ENCODE measurements around the gene ARF1.

Gene ARF1

DNA sequence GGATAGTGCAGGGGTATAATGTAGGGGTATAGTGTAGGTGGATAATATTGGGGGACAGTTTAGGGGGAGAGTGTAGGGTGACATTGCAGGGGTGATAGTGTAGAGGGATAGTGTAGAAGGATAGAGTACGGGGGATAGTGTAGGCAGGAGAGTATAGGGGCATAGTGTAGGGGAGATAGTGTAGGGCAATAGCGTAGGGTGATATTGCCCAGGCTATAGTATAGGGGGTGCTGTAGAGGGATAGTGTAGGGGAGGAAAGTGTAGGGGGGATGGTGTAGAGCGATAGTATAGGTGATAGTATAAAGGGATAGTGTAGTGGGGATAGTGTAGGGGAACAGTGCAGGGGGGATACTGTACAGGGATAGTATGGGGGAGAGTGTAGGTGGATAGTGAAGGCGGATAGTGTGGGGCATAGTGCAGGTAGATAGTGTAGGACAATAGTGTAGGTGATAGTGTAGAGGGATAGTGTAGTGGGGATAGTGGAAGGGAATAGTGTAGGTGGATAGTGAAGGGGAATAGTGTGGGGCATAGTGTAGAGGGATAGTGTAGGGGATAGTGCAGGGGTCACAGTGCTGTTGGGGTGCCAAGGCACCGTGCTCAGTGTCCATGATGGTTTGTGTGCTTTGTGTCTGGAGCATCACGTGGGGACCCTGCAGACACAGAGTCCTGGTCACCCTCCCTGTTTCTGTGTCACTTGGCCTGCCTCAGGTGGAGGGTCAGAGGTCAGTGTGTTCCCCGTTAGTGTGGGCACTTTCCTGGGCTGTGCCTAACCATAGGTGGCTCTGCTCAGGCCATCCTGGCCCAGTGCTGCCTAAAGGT is 10.5 kb upstream of the ARF1 start:
- no peak for DNase-seq

DNA sequence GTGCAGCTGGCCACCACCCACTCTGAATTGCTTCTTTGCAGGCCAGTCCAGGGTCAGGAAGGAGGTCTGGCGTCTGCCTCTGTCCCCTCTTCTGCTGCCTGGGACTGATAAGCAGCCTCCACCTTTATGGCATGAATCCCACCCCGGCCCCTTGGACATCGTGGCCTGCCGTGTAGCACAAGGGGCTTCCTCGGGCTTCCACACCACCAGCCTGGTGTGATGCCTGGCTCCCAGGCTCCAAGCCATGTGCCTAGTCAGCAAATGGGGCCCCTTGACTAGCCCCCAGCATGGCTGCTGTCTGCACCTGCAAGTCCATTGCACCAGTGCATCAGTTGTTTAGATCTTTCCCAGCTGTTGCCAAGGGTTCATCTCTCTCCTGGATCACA is 9.9 kb upstream of the ARF1 start:
- DNase-seq: no peak

DNA sequence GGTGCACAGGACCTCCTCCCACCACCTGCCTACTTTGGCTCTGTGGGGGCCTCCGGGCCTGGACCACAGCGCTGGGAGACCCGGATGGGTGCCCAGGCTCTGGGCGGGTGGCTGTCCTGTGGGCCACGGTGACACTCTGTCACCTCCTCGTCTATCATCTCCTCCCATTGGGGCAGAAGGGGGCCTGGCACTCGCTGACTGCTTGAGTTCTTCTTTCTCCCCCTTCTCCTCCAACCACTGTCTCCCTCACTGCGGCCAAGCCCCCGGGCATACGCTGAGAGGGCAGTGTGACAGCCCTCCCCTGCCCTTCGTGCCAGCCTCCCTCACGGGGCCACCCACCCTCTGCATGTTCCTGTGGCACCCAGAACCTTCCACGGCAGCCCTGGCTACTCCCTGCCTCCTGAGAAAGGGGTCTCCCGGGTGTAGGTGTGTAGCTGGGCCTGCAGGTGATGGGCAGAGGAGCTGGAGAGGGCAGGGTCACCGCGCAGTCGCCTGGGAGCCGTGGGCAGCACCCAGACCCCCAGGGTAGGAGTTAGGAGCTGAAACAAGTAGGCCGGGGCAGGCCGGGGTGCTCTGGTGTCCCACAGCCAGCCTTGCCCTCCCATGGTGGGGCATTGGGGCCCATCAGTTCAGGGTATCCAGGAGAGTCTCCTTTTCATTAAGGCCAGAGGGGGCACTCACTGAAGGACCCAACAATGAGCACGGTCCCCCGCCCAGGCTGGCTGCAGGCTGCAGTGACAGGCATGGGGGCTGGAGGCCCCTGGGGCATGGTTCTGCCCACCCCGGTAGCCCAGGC is 9.2 kb upstream of the ARF1 start:
- no peak for DNase-seq

DNA sequence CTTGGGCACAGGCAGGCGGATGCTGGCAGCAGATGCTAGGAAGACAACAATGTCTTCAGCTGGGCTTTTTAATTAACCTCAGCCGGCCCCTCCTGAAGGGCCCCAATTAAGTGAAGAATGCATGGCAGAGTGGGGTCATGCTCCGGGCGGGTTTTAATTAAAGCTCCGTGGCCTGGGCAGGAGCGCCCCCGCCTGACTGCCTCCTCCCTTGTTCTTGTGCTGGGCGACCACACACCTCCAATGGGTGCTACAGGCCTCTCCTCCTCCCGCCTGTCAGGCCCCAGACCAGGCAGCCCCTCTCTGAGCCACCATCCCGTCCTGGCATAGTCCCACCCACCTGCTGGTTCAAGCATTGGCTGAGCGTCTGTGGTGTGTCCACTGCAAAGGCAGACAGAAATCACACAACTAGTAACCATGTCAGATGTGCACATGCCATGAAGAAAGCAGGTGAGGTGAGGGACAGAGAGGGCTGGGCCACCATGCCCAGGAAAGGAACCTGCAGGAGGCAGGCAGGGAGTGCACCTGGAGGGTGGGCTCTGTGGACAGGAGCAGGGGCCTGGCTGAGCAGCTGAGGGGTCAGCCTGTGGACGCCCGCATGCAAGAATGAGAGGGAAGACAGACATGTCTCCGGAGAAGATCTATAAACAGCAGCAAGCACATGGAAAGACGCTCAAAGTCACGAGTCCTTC is 8.5 kb upstream of the ARF1 start:
- DNase-seq: no peak

DNA sequence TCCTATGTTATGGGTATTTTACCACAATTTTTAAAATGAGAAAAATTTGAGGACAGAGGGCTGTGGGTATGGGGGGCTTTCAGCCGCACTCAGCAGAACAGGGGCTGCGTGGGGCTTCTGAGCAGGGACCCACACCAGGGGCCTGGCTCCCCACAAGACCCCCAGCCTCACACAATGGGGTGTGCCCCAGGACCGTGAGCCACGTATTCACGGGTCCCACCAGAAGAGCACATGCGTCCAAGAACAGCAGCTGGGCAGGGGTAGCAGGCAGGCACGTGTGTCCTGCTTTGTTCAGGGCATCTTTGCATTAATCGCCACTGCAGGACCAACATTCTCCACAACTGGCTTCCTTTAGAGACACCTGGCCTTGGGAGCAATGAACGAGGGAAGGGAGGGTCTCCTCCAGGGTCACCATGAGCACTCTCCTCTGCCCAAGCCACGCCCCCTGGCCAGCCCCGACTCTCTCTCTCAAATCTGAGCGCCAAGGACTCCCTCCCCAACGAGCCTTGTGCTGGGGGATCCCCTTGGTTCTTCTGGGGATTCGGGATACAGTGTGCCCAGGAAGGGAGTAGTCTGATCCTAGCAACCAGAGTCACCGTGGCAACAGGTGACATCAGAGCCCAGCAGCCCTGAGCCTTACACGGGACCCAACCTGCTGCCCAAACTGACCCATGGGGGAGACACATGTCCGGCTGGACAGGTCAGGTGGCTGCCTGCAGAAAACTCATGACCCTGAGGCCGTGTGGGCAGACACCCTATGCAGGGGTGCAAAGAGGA is 7.4 kb upstream of the ARF1 start:
- no peak for DNase-seq

DNA sequence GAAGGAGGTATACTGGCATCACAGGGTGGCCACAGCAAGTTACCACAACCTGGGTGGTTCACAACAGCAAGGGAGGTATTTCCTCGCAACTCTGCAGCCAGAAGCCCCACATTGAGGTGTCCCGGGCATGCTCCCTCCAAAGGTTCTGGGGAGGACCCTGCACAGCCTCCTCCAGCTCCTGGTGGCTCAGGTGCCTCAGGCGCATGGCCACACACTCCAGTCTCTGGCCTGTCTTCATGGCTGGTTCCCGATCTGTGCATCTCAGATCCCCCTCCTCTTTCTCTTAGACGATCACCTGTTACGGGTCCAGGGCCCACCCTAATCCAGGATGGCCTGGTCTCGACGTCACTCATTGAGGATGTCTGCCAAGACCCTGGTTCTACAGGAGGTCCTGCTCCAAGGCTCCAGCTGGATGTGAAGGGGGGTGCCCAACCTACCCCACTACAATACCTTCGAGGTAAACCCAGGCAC is 6.7 kb upstream of the ARF1 start:
- no peak for DNase-seq

DNA sequence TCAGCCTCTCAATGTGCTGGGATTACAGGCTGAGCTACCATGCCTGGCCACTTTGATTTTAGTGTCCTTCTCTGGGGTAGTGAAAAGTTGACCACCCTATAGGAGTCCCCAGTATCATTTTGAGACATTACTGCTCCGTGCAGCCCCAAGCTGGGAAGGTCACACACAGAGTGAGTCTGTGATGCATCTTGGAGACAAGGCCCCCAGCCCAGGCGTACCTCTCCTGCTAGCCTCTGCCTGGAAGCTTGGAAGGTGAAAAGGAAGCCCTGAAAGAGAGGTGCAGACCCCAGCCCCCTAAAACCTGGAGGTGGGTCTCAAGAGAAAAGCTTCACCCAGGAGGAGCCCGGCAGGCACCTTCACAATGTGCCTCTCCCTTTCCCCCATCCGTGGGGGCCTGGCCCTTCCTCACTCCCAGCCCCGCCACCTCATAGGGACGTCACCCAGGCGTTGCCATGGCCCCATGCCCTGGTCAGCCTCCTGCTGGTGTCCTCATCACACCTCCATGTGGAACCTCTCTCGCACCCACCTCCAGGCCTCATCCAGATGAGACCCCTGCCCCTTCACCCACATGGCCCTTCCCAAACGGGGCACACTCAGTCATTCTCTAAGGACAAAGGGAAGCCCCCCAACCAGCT is 5.6 kb upstream of the ARF1 start:
- no peak for DNase-seq

DNA sequence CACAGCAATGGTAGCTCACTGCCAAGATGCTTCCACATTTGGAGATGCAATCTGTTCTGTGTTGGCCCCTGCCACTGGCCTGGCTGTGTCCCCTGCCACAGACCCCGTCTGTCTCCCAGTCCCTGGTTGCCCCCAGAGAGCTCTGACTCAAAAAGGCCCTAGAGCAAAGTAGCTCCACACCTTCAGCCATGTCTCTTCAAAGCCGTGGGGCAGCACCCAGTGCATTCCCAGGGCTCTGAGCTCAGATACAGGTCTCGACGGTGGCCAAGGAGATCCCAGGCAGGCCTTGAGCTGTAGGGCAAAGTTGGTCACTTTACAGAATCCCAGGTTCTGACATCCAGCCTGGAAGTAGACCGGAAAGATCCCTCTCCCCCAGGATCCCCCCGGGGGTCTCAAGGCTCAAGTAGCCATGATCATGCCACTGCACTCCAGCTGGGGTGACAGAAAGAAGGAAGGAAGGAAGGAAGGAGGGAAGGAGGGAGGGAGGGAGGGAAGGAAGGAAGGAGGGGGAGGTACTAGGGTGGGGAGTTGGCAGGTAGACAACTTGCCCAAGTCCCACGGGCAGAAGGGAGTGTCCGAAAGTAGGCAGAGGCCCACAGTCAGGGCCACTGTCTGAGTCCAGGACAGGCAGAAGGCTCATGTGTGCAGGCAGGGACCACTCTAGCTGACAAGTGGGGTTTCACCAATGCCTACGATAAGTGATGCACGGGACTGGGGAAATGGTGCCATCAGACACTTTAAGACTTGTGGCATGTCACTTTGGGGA is 4.8 kb upstream of the ARF1 start:
- no peak for DNase-seq

DNA sequence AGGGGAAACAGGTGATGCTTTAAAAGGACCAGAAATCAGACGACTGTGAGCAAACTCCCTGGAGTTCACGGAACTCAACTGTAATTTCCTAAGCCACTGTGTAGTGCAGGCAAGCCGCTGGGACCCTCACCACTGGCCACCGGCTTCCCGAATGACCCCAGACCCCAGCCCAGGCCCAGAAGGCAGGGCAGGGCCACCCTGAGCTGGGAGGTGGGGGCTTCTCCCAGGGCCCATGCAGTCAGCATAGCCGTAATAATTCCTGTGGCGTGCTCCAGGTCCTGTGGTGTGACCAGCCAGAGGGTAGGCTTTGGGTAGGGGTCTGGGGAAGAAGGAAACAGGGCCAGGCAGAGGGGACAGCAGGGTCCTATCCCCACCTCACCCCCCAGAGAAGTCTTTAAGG is 3.5 kb upstream of the ARF1 start:
- DNase-seq: no peak

DNA sequence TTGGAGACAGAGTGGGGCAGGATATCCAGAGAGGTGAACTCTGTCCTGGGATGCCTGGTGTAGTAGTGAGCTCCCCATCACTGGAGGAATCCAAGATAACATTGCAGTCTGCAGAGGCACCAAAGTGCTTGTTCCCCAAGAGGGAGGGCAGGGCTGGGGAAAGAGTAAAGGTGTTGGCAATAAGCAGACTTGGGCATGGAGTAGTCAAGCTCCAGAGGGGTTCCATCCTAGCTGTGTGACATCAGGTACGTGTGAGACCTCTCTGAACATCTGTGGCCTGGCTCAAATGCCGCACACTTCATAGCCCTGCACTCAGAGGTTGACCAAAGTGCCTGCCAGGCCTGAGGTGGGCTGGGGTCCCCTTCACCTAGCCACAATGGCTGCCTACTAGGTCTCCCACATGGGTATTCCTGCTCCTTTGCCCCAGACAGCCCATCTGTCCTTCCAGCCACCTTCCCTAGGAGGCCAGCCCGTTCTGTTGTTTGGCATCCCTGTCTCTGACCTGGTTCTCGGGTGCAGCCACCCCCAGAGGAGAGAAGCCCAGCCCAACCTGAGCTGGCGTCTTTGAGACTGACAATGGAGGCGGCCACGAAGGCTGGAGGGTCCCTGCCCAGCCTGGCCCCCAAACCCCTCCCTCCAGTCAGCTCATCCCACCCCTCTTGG is 2.8 kb upstream of the ARF1 start:
- DNase-seq: no peak

DNA sequence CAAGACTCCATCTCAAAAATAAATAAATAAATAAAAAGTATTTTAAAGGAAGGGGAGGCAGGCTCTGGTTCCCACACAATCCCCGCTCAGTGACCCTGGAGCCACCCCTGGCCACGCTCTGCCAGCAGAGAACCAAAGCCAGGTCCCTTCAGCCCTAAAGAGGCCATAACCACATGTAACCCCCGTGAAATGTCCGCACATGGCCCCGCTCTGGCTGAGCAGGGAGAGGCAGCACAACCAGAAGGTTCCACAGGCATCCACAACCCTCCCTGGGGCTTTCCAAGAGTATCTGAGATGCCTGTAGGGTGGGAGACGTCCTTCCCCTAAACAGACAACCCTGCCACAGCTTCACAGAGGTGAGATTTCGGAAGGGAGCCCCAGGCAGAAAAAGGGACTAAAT is 1.4 kb upstream of the ARF1 start:
- DNase-seq: no peak

DNA sequence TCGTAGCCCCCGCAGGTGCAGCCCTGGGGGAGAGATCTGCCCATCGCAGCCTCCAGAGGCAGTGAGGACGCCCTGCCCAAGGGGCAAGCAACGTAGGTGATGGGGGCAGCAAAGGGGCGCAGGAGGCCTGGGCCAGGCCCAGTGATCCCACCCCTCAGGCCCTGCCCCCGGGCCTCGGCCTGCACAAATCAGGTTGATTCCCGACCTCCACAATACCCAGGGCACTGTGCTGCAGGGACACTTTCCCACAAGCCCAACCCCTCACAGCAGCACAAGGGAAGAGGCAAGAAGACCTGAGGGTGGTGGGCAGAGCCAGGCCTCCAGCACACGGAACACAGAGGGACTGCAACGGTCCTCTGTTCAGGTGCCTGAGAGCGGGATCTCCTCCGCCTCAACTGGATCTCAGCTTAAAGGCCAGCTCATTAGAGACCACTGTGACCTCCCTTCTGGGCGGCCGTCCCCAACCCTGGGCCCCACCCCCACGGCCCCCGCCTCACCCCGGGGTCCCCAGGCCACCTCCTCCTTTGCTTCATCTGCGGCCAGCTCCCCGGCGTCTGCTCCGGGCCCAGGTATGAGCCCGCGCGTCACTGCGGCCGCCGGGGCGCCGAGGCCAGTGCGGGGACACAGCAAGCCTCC is 812 bp upstream of the ARF1 start:
- DNase-seq: no peak

DNA sequence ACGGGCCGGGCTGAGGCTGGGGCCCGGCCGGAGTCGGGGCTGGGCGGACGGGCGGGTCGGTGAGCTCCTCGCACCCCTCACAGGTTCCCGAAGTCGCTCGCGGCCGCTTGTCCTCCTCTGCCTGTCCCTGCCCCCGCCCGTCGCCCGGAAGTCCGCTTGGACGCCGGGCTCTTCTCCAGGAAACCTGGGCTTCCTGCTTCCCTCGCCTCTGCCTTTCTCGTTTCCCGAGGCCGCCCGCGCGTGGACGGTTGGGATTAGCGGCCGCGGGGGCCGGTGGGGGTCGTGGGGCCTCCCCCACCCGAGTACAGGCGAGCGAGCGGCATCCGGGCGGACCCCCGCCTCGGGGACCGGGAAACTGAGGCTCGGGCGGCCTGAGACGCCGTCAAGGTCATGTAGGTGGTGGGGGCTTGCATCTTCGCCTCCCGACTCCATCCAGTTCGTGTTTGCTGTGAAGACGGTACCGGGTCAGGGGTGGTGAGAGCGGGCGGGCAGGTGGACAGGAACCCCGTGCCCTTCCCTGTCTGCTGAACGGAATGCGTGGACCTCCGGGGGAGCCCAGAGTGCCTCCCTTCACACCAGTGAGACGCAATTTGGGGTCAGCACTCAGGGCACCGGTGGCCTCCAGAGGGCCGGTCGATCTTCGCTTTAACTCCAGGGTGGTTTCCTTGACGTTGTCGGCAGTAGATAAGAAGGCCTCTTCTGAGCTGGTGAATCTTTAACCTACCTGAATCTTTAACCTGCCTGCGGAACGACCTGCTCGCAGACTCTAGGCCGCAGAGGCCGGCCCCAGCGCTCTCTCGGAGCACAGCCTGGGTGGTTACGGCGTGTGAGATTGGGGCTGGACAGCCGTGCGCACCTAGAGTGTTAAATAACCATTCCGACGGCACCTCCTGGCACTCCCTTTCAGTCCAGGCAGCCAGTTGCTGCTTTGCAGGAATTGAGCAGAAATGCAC is 686 bp downstream of the ARF1 start:
- peak in 1 of 4 experiments; percentile 49 for DNase-seq

DNA sequence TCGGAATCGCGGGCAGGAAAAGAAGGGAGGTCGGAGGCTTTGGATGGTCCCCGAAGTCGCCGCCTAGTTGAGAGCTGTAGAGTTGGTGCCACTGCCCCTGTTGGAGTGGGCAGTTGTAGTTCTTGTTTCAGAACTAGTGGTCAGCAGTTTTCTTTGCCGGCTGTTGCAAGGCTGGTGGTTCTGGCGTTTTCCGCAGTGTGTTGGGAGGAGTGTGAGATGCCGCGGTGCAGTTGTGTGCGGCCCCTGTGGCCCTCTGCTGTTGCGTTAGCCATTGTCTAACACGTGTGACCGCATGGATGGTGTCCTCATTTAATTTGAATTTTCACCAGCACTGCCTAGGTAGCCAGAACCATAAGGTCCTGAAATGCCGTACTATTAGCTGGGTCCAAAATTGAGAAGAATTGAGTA is 1.4 kb downstream of the ARF1 start:
- DNase-seq: no peak

DNA sequence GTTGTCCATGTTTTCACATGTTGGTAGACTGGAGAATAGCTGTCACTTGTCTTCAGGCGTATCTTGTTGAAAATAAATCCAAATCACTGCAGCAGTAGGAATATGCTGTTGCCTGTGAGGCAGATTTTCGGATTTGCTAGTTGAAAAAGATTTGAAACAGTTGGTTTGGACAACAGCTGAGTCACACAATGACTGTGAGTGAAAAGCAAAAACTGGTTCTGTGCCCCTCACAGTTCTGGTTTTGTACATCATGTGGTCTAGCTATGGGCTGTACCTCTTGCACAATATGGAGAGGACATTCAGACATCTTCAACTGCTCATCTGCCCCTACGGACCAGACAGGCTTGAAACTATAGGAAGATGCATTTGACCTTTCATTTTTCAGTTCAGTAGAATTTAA is 1.8 kb downstream of the ARF1 start:
- no peak for DNase-seq

DNA sequence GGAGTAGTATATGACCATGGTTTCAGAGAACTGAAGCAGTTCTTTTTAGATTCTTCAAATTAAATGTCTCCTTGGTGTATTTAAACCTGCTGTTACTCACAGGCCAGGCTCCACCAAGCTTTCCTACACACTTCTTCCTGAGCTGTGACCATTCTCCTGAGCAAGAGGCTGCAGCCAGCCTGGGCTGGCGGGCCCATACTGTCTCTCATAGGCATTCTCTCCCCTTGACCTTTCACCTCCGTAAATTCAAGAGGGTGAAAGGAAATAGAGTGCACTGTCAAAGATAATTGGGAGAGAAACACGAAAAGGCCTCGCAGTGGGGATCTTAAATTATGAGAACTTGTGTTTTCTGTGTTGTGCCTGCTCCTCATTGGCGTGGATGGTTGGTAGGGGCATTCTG is 2.3 kb downstream of the ARF1 start:
- no peak for DNase-seq

DNA sequence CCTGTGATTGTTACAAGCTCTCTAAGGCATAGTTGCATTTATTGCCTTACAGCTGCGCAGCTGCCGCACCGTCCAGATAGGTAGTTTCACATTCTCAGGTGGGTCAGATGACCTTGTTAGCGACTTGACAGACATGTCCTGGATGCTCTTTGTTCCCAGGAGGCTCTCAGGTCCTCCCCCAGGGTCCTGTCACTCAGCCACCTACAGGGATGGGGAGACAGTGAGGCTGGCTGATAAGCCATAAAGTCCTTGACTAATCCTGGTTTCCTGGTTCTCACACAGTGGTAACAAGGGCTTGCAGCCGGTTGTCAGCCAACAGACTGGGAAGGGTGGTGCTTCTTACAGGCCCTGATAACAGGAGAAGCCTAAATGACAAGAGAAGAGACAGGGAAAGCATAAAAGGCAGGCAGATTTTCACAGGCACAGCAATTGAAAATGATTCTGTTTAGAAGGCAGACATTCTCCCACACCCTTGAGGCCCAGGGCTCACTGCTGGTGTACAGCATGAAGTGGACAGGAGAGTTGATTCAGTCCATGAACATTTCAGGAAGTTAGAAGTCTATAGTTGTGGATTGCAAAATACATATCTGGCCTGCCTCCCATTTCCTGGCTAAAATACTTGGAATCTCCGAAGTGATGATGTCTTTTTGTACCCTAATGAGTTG is 2.9 kb downstream of the ARF1 start:
- no peak for DNase-seq

DNA sequence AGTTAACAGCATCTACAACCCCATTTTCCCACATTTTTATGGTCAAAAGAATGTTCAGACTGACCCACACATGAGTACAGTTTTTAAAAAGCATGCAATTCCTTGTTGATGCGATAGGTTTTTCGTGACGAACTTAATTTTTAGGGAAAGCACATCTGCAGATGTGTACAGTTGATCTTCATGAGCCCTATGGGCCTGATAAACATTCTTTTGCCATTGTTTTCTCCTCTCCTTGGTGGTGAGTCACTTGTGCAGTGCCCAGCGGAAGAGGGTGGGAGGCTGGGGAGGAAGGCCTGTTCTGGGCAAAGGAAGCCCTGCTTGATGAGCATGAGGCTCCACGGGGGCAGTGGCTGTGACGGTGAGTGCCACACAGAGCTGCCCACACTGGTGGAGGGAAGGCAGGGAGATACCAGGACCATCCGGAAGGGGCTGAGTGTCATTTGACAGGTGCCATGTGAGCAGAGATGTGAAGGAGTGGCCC is 5.3 kb downstream of the ARF1 start:
- no peak for DNase-seq

Data from activated naive CD4-positive, alpha-beta T cell (primary cell).